ENCODE data around the gene SLC13A2.

The SLC13A2 gene

DNA sequence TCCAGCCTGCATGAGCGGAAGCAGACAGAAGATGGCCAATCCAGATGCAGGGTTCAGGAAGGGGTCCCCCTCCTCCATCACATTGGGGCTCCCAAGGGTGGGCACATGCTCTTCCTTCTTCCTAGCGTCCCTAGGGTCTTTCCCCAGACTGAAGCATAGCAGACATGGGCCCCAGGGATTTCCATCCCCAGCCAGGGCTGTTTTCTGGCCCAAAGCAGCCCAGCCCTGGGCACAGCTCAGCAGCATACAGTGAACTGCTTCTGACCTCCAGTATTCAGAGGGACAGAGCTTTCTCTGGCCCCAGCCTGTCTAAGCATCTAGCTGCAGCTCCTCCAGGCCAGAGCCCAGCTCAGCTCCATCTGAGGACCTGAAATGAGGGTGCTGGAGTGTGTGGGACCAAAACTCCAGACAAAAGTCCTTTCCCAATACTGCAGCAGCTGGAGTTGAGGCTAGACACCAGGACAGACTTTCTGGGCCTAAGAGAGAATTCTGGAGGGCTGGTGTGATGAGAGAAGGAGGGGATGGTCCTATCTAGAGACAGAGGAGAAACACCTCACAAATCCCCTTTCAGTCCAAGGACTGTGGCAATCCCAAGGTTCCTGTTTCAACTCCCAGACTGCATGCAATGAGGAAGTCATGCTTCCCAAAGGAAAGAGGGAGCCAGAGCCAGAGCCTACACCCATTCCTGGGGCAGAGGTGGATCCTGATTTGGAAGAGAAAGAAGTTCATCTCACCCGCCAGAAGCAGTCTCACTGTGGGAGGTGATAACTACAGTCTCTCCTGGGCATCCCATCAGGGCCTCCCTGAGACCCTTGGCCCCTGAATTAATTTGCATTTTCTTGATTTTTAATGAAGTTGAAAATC, 28.2 kb downstream of the SLC13A2 start:
- DNase-seq (ENCODE audit: low spot score): no peak

DNA sequence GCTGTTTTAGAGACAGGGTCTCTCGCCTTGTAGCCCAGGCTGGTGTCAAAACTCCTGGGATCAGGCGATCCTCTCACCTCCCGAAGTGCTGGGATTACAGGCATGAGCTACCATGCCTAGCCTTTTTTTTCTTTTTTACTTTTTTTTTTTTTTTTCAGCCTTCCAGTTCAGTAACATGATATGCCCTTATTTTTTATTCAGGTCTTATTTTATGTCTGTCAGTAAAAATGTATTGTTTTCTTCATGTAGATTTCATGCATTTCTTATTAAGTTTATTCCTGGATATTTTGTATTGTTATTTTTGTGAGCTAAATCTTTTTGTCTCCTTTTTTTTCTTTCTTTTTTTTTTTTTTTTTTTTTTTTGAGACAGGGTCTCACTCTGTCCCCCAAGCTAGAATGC, 30.0 kb downstream of the SLC13A2 start:
- TF ChIP-seq, protein P1, sequence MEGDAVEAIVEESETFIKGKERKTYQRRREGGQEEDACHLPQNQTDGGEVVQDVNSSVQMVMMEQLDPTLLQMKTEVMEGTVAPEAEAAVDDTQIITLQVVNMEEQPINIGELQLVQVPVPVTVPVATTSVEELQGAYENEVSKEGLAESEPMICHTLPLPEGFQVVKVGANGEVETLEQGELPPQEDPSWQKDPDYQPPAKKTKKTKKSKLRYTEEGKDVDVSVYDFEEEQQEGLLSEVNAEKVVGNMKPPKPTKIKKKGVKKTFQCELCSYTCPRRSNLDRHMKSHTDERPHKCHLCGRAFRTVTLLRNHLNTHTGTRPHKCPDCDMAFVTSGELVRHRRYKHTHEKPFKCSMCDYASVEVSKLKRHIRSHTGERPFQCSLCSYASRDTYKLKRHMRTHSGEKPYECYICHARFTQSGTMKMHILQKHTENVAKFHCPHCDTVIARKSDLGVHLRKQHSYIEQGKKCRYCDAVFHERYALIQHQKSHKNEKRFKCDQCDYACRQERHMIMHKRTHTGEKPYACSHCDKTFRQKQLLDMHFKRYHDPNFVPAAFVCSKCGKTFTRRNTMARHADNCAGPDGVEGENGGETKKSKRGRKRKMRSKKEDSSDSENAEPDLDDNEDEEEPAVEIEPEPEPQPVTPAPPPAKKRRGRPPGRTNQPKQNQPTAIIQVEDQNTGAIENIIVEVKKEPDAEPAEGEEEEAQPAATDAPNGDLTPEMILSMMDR (IDR thresholded peaks at IDR 0.05; ENCODE audit: extremely low read depth, missing control alignments): no peak
- no peak for DNase-seq (ENCODE audit: low spot score)

More for the DNA sequence above, 28.2 kb downstream of the SLC13A2 start:
- TF ChIP-seq, protein P1 (IDR thresholded peaks at IDR 0.05; ENCODE audit: extremely low read depth, missing control alignments): no peak

GRCh38 chr17:28505986-28506665, 32.7 kb downstream of the SLC13A2 start, which contains the start of gene FOXN1:
TSS of gene FOXN1 (plus strand) at chr17:28506348. CDS start at chr17:28523970, 17,622 bp downstream.
- TF ChIP-seq, protein P1 (IDR thresholded peaks at IDR 0.05; ENCODE audit: extremely low read depth, missing control alignments): no peak
- no peak for DNase-seq (ENCODE audit: low spot score)

- DNase-seq (ENCODE audit: low spot score): no peak
- TF ChIP-seq, protein P1 (IDR thresholded peaks at IDR 0.05; ENCODE audit: extremely low read depth, missing control alignments): no peak
Measured at GRCh38 chr17:28506763-28507487, 33.5 kb downstream of the SLC13A2 start.

DNA sequence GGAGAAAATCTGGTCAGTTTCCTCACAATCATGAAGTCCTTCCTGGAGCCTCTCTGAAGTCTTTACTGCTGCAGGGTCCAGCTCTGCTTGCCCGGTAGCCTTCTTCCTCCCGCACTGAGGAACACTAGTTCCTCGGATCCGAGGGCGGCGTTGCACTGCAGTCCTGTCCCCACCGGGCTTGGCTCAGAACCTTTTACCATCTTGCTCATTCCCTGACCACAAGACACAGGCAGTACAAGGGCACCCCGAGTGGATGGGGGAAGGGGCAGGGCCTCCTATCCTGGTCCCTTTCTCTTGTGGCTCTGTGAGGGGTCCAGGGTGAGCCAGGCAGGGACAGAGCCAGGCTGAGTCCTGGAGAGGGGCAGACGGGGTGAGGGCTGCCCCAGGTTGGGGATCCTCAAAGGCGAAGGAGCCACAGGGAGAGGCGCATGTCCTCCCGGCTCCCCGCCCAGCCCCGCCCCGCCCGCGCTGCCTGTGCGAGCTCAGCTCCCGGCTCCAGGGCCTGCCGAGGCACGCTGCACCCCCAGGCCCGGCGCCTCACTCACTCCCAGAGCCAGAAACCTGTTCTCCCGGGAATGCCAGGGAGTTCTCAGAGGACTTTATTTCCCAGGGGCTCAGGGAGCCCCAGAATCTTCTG, 34.2 kb downstream of the SLC13A2 start:
- TF ChIP-seq, protein P1 (IDR thresholded peaks at IDR 0.05; ENCODE audit: extremely low read depth, missing control alignments): no peak
- DNase-seq (ENCODE audit: low spot score): no peak

DNA sequence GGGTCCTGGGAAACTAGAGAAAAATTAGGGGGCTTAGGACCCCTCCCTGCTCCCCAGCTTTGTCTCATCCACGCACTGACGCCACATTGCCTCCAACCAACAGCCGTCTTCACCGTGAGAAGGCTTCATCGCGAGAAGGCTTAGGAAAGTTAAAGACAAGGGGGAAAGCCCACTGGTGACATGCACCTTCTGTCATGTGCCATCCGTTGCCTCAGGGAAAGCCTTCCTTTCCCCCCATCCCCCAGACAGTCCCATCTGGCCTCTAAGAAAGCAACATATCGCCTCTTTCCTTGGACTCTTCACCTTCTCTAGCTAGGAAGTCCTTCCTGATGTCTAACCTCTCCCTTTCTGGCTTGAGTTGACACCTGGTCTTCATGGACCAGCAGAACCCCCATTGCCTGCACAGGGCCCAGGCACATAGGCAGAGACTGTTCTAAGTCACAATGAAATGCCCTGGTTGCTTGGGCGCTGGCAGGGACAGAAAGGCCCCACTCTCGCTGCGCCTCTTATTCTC, 34.8 kb downstream of the SLC13A2 start:
- no peak for DNase-seq (ENCODE audit: low spot score)
- TF ChIP-seq, protein P1 (IDR thresholded peaks at IDR 0.05; ENCODE audit: extremely low read depth, missing control alignments): no peak
